Vagina (tissue), 2 donors: ENCODE data around the gene KIAA0825.

ENCODE experiments used
- POLR2A ChIP-seq, 2 donors: fragments of 450-650 bp; IDR thresholded peaks; one replicate each; pipeline ENCODE4 v1.6.1; 2017; ENCODE audit warnings: antibody characterized with exemption in 2 of 2, mild to moderate bottlenecking in 2 of 2, moderate library complexity in 2 of 2
- POLR2AphosphoS5 ChIP-seq, 2 donors: sonication (generic); formaldehyde crosslinking; IDR thresholded peaks; one replicate each; pipeline ENCODE4 v1.9.0; 2017; ENCODE audit warnings: antibody characterized with exemption in 2 of 2, mild to moderate bottlenecking in 2 of 2, low read depth in 1 of 2; ENCODE audit not compliant: insufficient read depth in 1 of 2
- TF ChIP-seq, protein P1 (sequence below), 3 experiments: fragments of 450-650 bp in 2 of 3; fragments of 200-600 bp in 1 of 3; sonication (generic) in 1 of 3; IDR thresholded peaks; one replicate each; pipeline ENCODE4 v1.5.1; 2017 to 2019; ENCODE audit warnings: antibody characterized with exemption in 3 of 3, mild to moderate bottlenecking in 2 of 3, moderate library complexity in 2 of 3

DNA sequence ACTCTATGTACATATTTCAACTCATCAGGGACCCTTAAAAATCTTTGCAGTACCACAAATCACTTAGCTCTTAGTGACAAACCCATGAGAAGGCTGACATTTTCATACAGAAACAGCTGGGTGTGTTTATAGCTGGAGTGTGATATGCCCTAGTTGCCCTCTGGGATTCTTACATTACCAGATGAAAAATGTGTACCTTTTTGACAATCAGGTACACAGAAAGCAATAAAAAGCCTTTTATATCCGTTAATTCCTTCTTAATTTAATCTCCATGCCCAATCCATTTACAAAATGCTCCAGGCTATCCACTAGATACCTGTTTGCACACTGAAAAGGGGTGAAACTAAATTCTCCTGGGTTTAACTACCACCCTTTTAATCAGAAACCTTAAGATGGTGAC is 222.9 kb downstream of the KIAA0825 start:
- TF ChIP-seq, protein P1, sequence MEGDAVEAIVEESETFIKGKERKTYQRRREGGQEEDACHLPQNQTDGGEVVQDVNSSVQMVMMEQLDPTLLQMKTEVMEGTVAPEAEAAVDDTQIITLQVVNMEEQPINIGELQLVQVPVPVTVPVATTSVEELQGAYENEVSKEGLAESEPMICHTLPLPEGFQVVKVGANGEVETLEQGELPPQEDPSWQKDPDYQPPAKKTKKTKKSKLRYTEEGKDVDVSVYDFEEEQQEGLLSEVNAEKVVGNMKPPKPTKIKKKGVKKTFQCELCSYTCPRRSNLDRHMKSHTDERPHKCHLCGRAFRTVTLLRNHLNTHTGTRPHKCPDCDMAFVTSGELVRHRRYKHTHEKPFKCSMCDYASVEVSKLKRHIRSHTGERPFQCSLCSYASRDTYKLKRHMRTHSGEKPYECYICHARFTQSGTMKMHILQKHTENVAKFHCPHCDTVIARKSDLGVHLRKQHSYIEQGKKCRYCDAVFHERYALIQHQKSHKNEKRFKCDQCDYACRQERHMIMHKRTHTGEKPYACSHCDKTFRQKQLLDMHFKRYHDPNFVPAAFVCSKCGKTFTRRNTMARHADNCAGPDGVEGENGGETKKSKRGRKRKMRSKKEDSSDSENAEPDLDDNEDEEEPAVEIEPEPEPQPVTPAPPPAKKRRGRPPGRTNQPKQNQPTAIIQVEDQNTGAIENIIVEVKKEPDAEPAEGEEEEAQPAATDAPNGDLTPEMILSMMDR (IDR thresholded peaks at IDR 0.05): no peak
- TF ChIP-seq POLR2AphosphoS5 (IDR thresholded peaks at IDR 0.05; ENCODE audit: insufficient read depth in 1 of 2, low read depth in 1 of 2) (no peak), POLR2A (IDR thresholded peaks at IDR 0.05) (no peak)
